ENCODE data around the gene PEX26. TPM values are rescaled to one million over a fixed set of nuclear protein-coding genes. Genes with fewer than 3 reads are reported as not detected.

PEX26 gene
- polyA plus RNA-seq, 1 donor from 2014 or later: 30.2 TPM

GRCh38 chr22:18130699-18131429, 53.1 kb downstream of the PEX26 start:
- H3K27ac ChIP-seq (ENCODE audit: low read length): no peak overlapping the region
- H3K27me3 ChIP-seq (ENCODE audit: insufficient read depth, low read depth, low read length): no peaks in the 10 kb centered on the region
- H3K4me3 ChIP-seq (ENCODE audit: low read length): no peak overlapping the region
- no peak overlapping the region for H2AFZ ChIP-seq (ENCODE audit: low read depth, low read length)
- TF ChIP-seq CTCF (IDR thresholded peaks at IDR 0.05; ENCODE audit: poor library complexity, severe bottlenecking): no peak
- no peak for TF ChIP-seq MXI1 (conservative IDR thresholded peaks at IDR 0.05; ENCODE audit: poor library complexity, severe bottlenecking)
- no peak for TF ChIP-seq EZH2 (IDR thresholded peaks at IDR 0.05; ENCODE audit: borderline replicate concordance, insufficient read depth, low read length, poor library complexity, severe bottlenecking)
- no peak for TF ChIP-seq RAD21 (conservative IDR thresholded peaks at IDR 0.05)
- no peak for TF ChIP-seq SMC3 (conservative IDR thresholded peaks at IDR 0.05; ENCODE audit: poor library complexity)
- no peak for TF ChIP-seq EP300 (conservative IDR thresholded peaks at IDR 0.05; ENCODE audit: poor library complexity, severe bottlenecking)
- no peak for TF ChIP-seq POLR2AphosphoS5 (IDR thresholded peaks at IDR 0.05)
- no peak for TF ChIP-seq TAF1 (IDR thresholded peaks at IDR 0.05; ENCODE audit: low read depth)
- no peak for TF ChIP-seq REST (IDR thresholded peaks at IDR 0.05; ENCODE audit: borderline replicate concordance)
- H4K20me1 ChIP-seq (ENCODE audit: insufficient read depth): no peaks in the 10 kb centered on the region
- H3K4me2 ChIP-seq (ENCODE audit: low read length): no peak overlapping the region
- no peaks in the 10 kb centered on the region for H3K9me2 ChIP-seq (ENCODE audit: insufficient read depth, low read length)
- no peaks in the 10 kb centered on the region for H3F3A ChIP-seq (ENCODE audit: insufficient read depth, low read length, poor library complexity, severe bottlenecking)
- H3K79me2 ChIP-seq (replicated peaks; ENCODE audit: insufficient read depth, low read length): no peaks in the 10 kb centered on the region
- no peak overlapping the region for H3K9ac ChIP-seq (ENCODE audit: low read length)
- H3K9me3 ChIP-seq (ENCODE audit: low read length): no peaks in the 10 kb centered on the region
- H3K36me3 ChIP-seq (ENCODE audit: insufficient read depth, low read length): no peaks in the 10 kb centered on the region

GRCh38 chr22:18133452-18133851, 55.7 kb downstream of the PEX26 start:
- H3K4me2 ChIP-seq (ENCODE audit: low read length): no peak overlapping the region
- no peaks in the 10 kb centered on the region for H3K79me2 ChIP-seq (replicated peaks; ENCODE audit: insufficient read depth, low read length)
- H3K9ac ChIP-seq (ENCODE audit: low read length): no peak overlapping the region
- H3K27ac ChIP-seq (ENCODE audit: low read length): no peak overlapping the region
- no peaks in the 10 kb centered on the region for H3K9me3 ChIP-seq (ENCODE audit: low read length)
- H3K36me3 ChIP-seq (ENCODE audit: insufficient read depth, low read length): no peaks in the 10 kb centered on the region
- no peak overlapping the region for H2AFZ ChIP-seq (ENCODE audit: low read depth, low read length)
- H3K27me3 ChIP-seq (ENCODE audit: insufficient read depth, low read depth, low read length): no peaks in the 10 kb centered on the region
- TF ChIP-seq POLR2AphosphoS5 (IDR thresholded peaks at IDR 0.05): no peak
- no peak for TF ChIP-seq REST (IDR thresholded peaks at IDR 0.05; ENCODE audit: borderline replicate concordance)
- TF ChIP-seq MXI1 (conservative IDR thresholded peaks at IDR 0.05; ENCODE audit: poor library complexity, severe bottlenecking): no peak
- TF ChIP-seq SMC3 (conservative IDR thresholded peaks at IDR 0.05; ENCODE audit: poor library complexity): no peak
- TF ChIP-seq CTCF (IDR thresholded peaks at IDR 0.05; ENCODE audit: poor library complexity, severe bottlenecking): no peak
- no peak for TF ChIP-seq RAD21 (conservative IDR thresholded peaks at IDR 0.05)
- no peak for TF ChIP-seq TAF1 (IDR thresholded peaks at IDR 0.05; ENCODE audit: low read depth)
- TF ChIP-seq EP300 (conservative IDR thresholded peaks at IDR 0.05; ENCODE audit: poor library complexity, severe bottlenecking): no peak
- no peak for TF ChIP-seq EZH2 (IDR thresholded peaks at IDR 0.05; ENCODE audit: borderline replicate concordance, insufficient read depth, low read length, poor library complexity, severe bottlenecking)
- no peak overlapping the region for H3K4me3 ChIP-seq (ENCODE audit: low read length)
- H3K9me2 ChIP-seq (ENCODE audit: insufficient read depth, low read length): no peaks in the 10 kb centered on the region
- H4K20me1 ChIP-seq (ENCODE audit: insufficient read depth): no peaks in the 10 kb centered on the region
- no peaks in the 10 kb centered on the region for H3F3A ChIP-seq (ENCODE audit: insufficient read depth, low read length, poor library complexity, severe bottlenecking)

Data from neural cell (in vitro differentiated cells).